HG02763 (cell line): ENCODE measurements around the gene HBM.
"Not testable (repeated sequence)": the region's sequence is repeated elsewhere in the genome, so short reads cannot be mapped to it uniquely, and the experiment has no call there.

Experiments used
- ATAC-seq: cut with Tn5 transposase; IDR thresholded peaks from one replicate; pipeline ENCODE4 v1.9.1; 2021; ENCODE audit warnings: mild to moderate bottlenecking, moderate library complexity; ENCODE audit not compliant: unreplicated experiment

Gene HBM

DNA sequence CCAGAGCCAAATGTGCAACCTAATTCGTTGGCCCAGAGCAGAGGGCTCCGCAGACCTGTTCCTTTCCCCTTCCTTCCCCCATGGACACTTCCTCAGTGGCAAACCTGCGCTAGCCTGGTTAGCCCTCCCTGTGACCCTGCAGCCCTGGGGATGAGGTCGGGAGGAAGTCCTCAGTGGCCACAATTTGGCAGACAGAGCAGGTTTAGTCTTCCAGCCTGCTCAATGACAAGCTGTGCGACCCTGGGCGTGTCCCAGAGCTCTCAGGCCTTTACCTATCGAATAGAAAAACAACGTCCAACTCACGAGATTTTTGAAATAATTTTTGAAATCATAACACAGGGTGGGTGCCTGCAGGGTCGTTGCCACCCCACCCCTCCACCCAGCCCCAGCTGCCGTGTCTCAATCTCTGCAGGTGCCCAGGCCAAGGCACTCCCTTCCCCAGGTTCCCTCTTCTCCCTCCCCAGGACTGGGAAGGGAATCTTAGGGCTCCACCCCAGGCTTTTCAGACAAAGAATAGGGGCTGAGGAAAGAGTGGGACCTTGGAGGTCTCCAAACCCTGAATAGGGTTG is 1.4 kb downstream of the HBM start:
- ATAC-seq: no peak

DNA sequence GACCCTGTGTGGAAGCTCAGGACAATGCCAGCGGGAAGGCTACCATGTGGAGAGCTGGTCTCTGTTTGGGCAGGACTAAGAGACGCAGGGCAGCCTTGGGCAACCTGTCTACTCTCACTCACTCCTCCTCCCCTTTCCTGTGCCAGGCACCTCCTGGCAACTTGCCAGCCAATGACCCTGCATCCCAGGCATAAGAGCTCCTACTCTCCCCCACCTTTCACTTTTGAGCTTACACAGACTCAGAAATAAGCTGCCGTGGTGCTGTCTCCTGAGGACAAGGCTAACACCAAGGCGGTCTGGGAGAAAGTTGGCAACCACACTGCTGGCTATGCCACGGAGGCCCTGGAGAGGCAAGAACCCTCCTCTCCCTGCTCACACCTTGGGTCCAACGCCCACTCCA is 2.6 kb downstream of the HBM start:
- ATAC-seq: no peak

DNA sequence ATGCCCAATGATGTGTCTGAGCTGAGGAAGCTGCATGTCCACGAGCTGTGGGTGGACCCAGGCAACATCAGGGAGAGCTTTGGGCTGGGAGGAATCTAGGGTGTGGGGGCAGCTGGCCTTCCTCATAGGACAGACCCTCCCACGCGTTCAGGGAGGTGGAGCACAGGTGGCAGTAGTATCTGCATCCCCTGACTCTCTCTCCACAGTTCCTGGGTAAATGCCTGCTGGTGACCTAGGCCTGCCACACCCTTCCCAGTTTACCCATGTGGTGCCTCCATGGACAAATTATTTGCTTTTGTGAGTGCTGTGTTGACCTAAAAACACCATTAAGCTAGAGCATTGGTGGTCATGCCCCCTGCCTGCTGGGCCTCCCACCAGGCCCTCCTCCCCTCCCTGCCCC is 3.2 kb downstream of the HBM start:
- no peak for ATAC-seq

- not testable (repeated sequence) for ATAC-seq
Observed at GRCh38 chr16:170088-170507, 4.3 kb downstream of the HBM start.

- ATAC-seq: no peak
Observed at GRCh38 chr16:170788-171187, 5.0 kb downstream of the HBM start.

GRCh38 chr16:172374-172941 is 6.7 kb downstream of the HBM start, which contains the start of gene HBA2:
TSS of gene HBA2 (plus strand) at chr16:172876. CDS start at chr16:172913, 37 bp downstream.
- ATAC-seq: not testable (repeated sequence)

- ATAC-seq: not testable (repeated sequence)
Observed at GRCh38 chr16:173211-173854, 7.6 kb downstream of the HBM start.

DNA sequence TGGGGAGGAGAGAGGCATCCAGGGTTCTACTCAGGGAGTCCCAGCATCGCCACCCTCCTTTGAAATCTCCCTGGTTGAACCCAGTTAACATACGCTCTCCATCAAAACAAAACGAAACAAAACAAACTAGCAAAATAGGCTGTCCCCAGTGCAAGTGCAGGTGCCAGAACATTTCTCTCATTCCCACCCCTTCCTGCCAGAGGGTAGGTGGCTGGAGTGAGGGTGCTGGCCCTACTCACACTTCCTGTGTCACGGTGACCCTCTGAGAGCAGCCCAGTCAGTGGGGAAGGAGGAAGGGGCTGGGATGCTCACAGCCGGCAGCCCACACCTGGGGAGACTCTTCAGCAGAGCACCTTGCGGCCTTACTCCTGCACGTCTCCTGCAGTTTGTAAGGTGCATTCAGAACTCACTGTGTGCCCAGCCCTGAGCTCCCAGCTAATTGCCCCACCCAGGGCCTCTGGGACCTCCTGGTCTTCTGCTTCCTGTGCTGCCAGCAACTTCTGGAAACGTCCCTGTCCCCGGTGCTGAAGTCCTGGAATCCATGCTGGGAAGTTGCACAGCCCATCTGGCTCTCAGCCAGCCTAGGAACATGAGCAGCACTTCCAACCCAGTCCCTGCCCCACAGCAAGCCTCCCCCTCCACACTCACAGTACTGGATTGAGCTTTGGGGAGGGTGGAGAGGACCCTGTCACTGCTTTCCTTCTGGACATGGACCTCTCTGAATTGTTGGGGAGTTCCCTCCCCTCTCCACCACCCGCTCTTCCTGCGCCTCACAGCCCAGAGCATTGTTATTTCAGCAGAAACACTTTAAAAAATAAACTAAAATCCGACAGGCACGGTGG is 8.4 kb downstream of the HBM start:
- not testable (repeated sequence) for ATAC-seq

DNA sequence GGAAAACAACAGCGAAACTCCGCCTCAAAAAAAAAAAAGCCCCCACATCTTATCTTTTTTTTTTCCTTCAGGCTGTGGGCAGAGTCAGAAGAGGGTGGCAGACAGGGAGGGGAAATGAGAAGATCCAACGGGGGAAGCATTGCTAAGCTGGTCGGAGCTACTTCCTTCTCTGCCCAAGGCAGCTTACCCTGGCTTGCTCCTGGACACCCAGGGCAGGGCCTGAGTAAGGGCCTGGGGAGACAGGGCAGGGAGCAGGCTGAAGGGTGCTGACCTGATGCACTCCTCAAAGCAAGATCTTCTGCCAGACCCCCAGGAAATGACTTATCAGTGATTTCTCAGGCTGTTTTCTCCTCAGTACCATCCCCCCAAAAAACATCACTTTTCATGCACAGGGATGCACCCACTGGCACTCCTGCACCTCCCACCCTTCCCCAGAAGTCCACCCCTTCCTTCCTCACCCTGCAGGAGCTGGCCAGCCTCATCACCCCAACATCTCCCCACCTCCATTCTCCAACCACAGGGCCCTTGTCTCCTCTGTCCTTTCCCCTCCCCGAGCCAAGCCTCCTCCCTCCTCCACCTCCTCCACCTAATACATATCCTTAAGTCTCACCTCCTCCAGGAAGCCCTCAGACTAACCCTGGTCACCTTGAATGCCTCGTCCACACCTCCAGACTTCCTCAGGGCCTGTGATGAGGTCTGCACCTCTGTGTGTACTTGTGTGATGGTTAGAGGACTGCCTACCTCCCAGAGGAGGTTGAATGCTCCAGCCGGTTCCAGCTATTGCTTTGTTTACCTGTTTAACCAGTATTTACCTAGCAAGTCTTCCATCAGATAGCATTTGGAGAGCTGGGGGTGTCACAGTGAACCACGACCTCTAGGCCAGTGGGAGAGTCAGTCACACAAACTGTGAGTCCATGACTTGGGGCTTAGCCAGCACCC is 9.5 kb downstream of the HBM start:
- ATAC-seq: no peak

DNA sequence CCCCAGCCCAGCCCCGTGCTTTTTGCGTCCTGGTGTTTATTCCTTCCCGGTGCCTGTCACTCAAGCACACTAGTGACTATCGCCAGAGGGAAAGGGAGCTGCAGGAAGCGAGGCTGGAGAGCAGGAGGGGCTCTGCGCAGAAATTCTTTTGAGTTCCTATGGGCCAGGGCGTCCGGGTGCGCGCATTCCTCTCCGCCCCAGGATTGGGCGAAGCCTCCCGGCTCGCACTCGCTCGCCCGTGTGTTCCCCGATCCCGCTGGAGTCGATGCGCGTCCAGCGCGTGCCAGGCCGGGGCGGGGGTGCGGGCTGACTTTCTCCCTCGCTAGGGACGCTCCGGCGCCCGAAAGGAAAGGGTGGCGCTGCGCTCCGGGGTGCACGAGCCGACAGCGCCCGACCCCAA is 10.2 kb downstream of the HBM start:
- not testable (repeated sequence) for ATAC-seq

DNA sequence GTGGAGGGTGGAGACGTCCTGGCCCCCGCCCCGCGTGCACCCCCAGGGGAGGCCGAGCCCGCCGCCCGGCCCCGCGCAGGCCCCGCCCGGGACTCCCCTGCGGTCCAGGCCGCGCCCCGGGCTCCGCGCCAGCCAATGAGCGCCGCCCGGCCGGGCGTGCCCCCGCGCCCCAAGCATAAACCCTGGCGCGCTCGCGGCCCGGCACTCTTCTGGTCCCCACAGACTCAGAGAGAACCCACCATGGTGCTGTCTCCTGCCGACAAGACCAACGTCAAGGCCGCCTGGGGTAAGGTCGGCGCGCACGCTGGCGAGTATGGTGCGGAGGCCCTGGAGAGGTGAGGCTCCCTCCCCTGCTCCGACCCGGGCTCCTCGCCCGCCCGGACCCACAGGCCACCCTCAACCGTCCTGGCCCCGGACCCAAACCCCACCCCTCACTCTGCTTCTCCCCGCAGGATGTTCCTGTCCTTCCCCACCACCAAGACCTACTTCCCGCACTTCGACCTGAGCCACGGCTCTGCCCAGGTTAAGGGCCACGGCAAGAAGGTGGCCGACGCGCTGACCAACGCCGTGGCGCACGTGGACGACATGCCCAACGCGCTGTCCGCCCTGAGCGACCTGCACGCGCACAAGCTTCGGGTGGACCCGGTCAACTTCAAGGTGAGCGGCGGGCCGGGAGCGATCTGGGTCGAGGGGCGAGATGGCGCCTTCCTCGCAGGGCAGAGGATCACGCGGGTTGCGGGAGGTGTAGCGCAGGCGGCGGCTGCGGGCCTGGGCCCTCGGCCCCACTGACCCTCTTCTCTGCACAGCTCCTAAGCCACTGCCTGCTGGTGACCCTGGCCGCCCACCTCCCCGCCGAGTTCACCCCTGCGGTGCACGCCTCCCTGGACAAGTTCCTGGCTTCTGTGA is 11.0 kb downstream of the HBM start, which contains the start of gene HBA1:
TSS of gene HBA1 (plus strand) at position 204 of the 906 bp plus-strand sequence. CDS start at position 241, 37 bp downstream.
- not testable (repeated sequence) for ATAC-seq

DNA sequence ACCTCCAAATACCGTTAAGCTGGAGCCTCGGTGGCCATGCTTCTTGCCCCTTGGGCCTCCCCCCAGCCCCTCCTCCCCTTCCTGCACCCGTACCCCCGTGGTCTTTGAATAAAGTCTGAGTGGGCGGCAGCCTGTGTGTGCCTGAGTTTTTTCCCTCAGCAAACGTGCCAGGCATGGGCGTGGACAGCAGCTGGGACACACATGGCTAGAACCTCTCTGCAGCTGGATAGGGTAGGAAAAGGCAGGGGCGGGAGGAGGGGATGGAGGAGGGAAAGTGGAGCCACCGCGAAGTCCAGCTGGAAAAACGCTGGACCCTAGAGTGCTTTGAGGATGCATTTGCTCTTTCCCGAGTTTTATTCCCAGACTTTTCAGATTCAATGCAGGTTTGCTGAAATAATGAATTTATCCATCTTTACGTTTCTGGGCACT is 11.6 kb downstream of the HBM start:
- no peak for ATAC-seq

GRCh38 chr16:177981-178667 is 12.3 kb downstream of the HBM start:
- ATAC-seq: no peak

- ATAC-seq: no peak
Observed at GRCh38 chr16:178668-179015, 12.9 kb downstream of the HBM start.

GRCh38 chr16:179211-180092 is 13.7 kb downstream of the HBM start:
- ATAC-seq: no peak

DNA sequence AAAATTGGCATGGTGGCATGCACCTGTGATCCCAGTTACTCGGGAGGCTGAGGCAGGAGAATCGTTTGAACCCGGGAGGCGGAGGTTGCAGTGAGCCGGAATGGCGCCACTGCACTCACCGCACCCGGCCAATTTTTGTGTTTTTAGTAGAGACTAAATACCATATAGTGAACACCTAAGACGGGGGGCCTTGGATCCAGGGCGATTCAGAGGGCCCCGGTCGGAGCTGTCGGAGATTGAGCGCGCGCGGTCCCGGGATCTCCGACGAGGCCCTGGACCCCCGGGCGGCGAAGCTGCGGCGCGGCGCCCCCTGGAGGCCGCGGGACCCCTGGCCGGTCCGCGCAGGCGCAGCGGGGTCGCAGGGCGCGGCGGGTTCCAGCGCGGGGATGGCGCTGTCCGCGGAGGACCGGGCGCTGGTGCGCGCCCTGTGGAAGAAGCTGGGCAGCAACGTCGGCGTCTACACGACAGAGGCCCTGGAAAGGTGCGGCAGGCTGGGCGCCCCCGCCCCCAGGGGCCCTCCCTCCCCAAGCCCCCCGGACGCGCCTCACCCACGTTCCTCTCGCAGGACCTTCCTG is 14.4 kb downstream of the HBM start, which contains the start of gene HBQ1:
TSS of gene HBQ1 (plus strand) at position 359 of the 575 bp plus-strand sequence. CDS start at position 387, 28 bp downstream.
- ATAC-seq: no peak
